Esophagus muscularis mucosa (tissue), 4 donors: Measurements from ENCODE around the gene DAPK2.

Source experiments
- EP300 ChIP-seq: sonication (generic); formaldehyde crosslinking; IDR thresholded peaks from one replicate; pipeline ENCODE4 v1.6.1; 2017; ENCODE audit warnings: antibody characterized with exemption
- POLR2A ChIP-seq: fragments of 450-650 bp; IDR thresholded peaks from one replicate; pipeline ENCODE4 v1.6.1; 2017; ENCODE audit warnings: antibody characterized with exemption, moderate library complexity, mild to moderate bottlenecking, low read depth
- TF ChIP-seq, protein P1 (sequence below), 3 experiments: fragments of 200-600 bp in 2 of 3; fragments of 450-650 bp in 1 of 3; sonication (generic) in 2 of 3; IDR thresholded peaks; one replicate each; pipeline ENCODE4 v1.5.1; 2017 to 2019; ENCODE audit warnings: antibody characterized with exemption in 3 of 3, mild to moderate bottlenecking in 2 of 3, moderate library complexity in 1 of 3

DNA sequence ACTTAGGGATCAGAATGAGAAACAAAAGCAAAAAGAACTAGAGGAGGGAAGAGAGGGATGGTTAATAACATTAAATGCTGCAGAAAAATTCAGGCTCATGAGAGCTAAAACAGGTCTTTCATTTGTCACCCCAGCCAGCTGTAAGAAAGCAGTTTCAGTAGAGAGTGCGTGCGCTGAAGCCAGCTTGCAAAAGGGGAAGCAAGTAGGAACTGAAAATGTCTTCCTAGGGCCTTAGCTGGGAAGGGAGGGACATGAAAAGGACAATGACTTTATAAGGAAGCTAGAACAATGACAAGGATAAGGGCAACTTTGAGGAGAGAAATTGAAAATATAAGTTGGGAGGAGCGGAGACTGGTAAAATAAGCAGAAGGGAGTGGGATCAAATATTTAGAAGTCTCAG is 44.2 kb upstream of the DAPK2 start:
- TF ChIP-seq, protein P1, sequence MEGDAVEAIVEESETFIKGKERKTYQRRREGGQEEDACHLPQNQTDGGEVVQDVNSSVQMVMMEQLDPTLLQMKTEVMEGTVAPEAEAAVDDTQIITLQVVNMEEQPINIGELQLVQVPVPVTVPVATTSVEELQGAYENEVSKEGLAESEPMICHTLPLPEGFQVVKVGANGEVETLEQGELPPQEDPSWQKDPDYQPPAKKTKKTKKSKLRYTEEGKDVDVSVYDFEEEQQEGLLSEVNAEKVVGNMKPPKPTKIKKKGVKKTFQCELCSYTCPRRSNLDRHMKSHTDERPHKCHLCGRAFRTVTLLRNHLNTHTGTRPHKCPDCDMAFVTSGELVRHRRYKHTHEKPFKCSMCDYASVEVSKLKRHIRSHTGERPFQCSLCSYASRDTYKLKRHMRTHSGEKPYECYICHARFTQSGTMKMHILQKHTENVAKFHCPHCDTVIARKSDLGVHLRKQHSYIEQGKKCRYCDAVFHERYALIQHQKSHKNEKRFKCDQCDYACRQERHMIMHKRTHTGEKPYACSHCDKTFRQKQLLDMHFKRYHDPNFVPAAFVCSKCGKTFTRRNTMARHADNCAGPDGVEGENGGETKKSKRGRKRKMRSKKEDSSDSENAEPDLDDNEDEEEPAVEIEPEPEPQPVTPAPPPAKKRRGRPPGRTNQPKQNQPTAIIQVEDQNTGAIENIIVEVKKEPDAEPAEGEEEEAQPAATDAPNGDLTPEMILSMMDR (IDR thresholded peaks at IDR 0.05), result no peak
- TF ChIP-seq POLR2A (no peak), EP300 (no peak)
